Breast epithelium (tissue), 4 donors: ENCODE data around the gene COL9A1. TPM values are rescaled to one million over a fixed set of nuclear protein-coding genes. Genes with fewer than 3 reads are reported as not detected.

Experiments
- DNase-seq, 2 donors: peaks; one replicate each; pipeline ENCODE4 v3.0.0-alpha.2; 2019; ENCODE audit warnings: low spot score in 2 of 2
- H3K27ac ChIP-seq, 2 donors: fragments of 200-600 bp; sonication (generic) in 1 of 2; one replicate each; pipeline ENCODE4 v1.5.1; 2016 to 2019; ENCODE audit warnings: mild to moderate bottlenecking in 1 of 2
- H3K27me3 ChIP-seq, 2 donors: fragments of 200-600 bp; sonication (generic) in 1 of 2; one replicate each; pipeline versions ENCODE4 v1.5.1 to v1.6.0; 2017 to 2019; ENCODE audit warnings: control low read depth in 1 of 2, mild to moderate bottlenecking in 1 of 2
- H3K36me3 ChIP-seq: fragments of 200-600 bp; one replicate; pipeline ENCODE4 v1.5.1; 2019
- H3K4me1 ChIP-seq, 2 donors: fragments of 200-600 bp; sonication (generic); one replicate each; pipeline ENCODE4 v1.5.1; 2016 to 2019; ENCODE audit warnings: control low read depth in 1 of 2
- H3K4me3 ChIP-seq, 3 donors: fragments of 200-600 bp; sonication (generic); 1 replicate in 2 of 3; 2 replicates in 1 of 3; pipeline ENCODE4 v1.5.1; 2016 to 2019; ENCODE audit warnings: mild to moderate bottlenecking in 3 of 3, moderate library complexity in 2 of 3
- H3K9me3 ChIP-seq, 2 donors: fragments of 200-600 bp; sonication (generic) in 1 of 2; one replicate each; pipeline ENCODE4 v1.5.1; 2016 to 2019; ENCODE audit warnings: control low read depth in 1 of 2
- CTCF ChIP-seq, 3 donors: fragments of 450-650 bp; IDR thresholded peaks; one replicate each; pipeline ENCODE4 v1.5.1; 2016 to 2017; ENCODE audit warnings: antibody characterized with exemption in 3 of 3, mild to moderate bottlenecking in 3 of 3, moderate library complexity in 3 of 3
- POLR2A ChIP-seq: fragments of 450-650 bp; IDR thresholded peaks from one replicate; pipeline ENCODE4 v1.6.1; 2016; ENCODE audit warnings: antibody characterized with exemption, mild to moderate bottlenecking, moderate library complexity
- POLR2AphosphoS5 ChIP-seq, 3 donors: sonication (generic); formaldehyde crosslinking; IDR thresholded peaks; one replicate each; pipeline ENCODE4 v1.6.1; 2017; ENCODE audit warnings: antibody characterized with exemption in 3 of 3
- intact Hi-C: fragments of 100-400 bp; cut with DNase I; formaldehyde crosslinking; loops from one replicate; pipeline ENCODE4 v1.15.1; 2023; ENCODE audit warnings: low total_unique reads
- total RNA-seq, 3 donors: library from RNA; depleted of rRNA; stranded (reverse); fragments of >200 nt; gene quantifications; one replicate each; pipeline ENCODE4 v1.1.0, GENCODE V29; 2016

COL9A1 gene
- total RNA-seq, 3 donors from 2014 or later: 0.32 TPM; not detected in 2

GRCh38 chr6:70241031-70241430 lies 61.9 kb downstream of the COL9A1 start:
- TF ChIP-seq POLR2A (no peak), POLR2AphosphoS5 (IDR thresholded peaks at IDR 0.05) (no peak), CTCF (IDR thresholded peaks at IDR 0.05) (no peak)
- Histone ChIP-seq H3K27me3 (no peaks in the 10 kb centered on the region), H3K4me3 (no peak overlapping the region), H3K9me3 (no peaks in the 10 kb centered on the region), H3K4me1 (no peaks in the 10 kb centered on the region), H3K27ac (no peak overlapping the region), H3K36me3 (no peaks in the 10 kb centered on the region)
- intact Hi-C loops: no loop called here
- DNase-seq: no peak

GRCh38 chr6:70236343-70236742 lies 66.5 kb downstream of the COL9A1 start:
- TF ChIP-seq CTCF (IDR thresholded peaks at IDR 0.05) (no peak), POLR2AphosphoS5 (IDR thresholded peaks at IDR 0.05) (no peak), POLR2A (no peak)
- DNase-seq: no peak
- H3K4me1 ChIP-seq: no peaks in the 10 kb centered on the region
- H3K27me3 ChIP-seq: no peaks in the 10 kb centered on the region
- H3K4me3 ChIP-seq: no peak overlapping the region
- no peaks in the 10 kb centered on the region for H3K36me3 ChIP-seq
- H3K9me3 ChIP-seq: no peaks in the 10 kb centered on the region
- no peak overlapping the region for H3K27ac ChIP-seq
- intact Hi-C loops: no loop called here

- DNase-seq: no peak
- no peak for TF ChIP-seq POLR2AphosphoS5 (IDR thresholded peaks at IDR 0.05)
- TF ChIP-seq POLR2A: no peak
- TF ChIP-seq CTCF (IDR thresholded peaks at IDR 0.05): no peak
- H3K4me3 ChIP-seq: no peak overlapping the region
- H3K27me3 ChIP-seq: no peaks in the 10 kb centered on the region
- H3K36me3 ChIP-seq: no peaks in the 10 kb centered on the region
- intact Hi-C loops: no loop called here
- no peaks in the 10 kb centered on the region for H3K4me1 ChIP-seq
- no peak overlapping the region for H3K27ac ChIP-seq
- H3K9me3 ChIP-seq: no peaks in the 10 kb centered on the region
Observed at GRCh38 chr6:70234561-70235236, 68.2 kb downstream of the COL9A1 start.

- no peak overlapping the region for H3K27ac ChIP-seq
- intact Hi-C loops: no loop called here
- H3K9me3 ChIP-seq: no peaks in the 10 kb centered on the region
- TF ChIP-seq POLR2A: no peak
- no peak for TF ChIP-seq CTCF (IDR thresholded peaks at IDR 0.05)
- TF ChIP-seq POLR2AphosphoS5 (IDR thresholded peaks at IDR 0.05): no peak
- H3K4me1 ChIP-seq: no peaks in the 10 kb centered on the region
- DNase-seq: no peak
- no peaks in the 10 kb centered on the region for H3K27me3 ChIP-seq
- no peaks in the 10 kb centered on the region for H3K36me3 ChIP-seq
- H3K4me3 ChIP-seq: no peak overlapping the region
Observed at GRCh38 chr6:70231311-70231710, 71.6 kb downstream of the COL9A1 start.

- Histone ChIP-seq H3K4me1 (no peaks in the 10 kb centered on the region), H3K9me3 (no peaks in the 10 kb centered on the region), H3K27ac (no peak overlapping the region), H3K36me3 (no peaks in the 10 kb centered on the region), H3K4me3 (no peak overlapping the region), H3K27me3 (no peaks in the 10 kb centered on the region)
- DNase-seq: no peak
- TF ChIP-seq POLR2AphosphoS5 (IDR thresholded peaks at IDR 0.05) (no peak), POLR2A (no peak), CTCF (IDR thresholded peaks at IDR 0.05) (no peak)
- intact Hi-C loops: no loop called here
Observed at GRCh38 chr6:70225055-70225454, 77.8 kb downstream of the COL9A1 start.
